ENCODE results near the gene IRF4. TPM values are rescaled to one million over a fixed set of nuclear protein-coding genes. Genes with fewer than 3 reads are reported as not detected.

IRF4 gene
- total RNA-seq, 1 experiment from 2014 or later = 0.15 TPM

- Histone ChIP-seq H3F3A (ENCODE audit: low read length, unreplicated experiment) (no peaks in the 10 kb centered on the region), H3K27me3 (ENCODE audit: low read length) (peaks cover 41% of the 10 kb centered on the region), H3K27ac (ENCODE audit: low read length) (no peak overlapping the region), H3K4me2 (ENCODE audit: low read length) (no peak overlapping the region), H3K9ac (ENCODE audit: low read length) (no peak overlapping the region), H3K9me2 (replicated peaks; ENCODE audit: low read length) (no peaks in the 10 kb centered on the region), H4K20me1 (ENCODE audit: low read length) (no peaks in the 10 kb centered on the region), H3K4me1 (ENCODE audit: insufficient read depth, low read length) (0 out of 2 replicates have a peak, but pooled peaks cover 3% of the 10 kb centered on the region), H3K36me3 (ENCODE audit: low read depth, low read length) (no peaks in the 10 kb centered on the region), H3K4me3 (ENCODE audit: low read length) (no peak overlapping the region), H3K9me3 (ENCODE audit: low read length) (no peaks in the 10 kb centered on the region), H3K79me2 (ENCODE audit: low read length) (no peaks in the 10 kb centered on the region), H2AFZ (ENCODE audit: low read length) (no peak overlapping the region)
- ATAC-seq (peak; percentile 21; the same call in 1 of the 2 replicates), DNase-seq (peak; percentile 28)
- TF ChIP-seq EZH2 (IDR thresholded peaks at IDR 0.05; ENCODE audit: low read length, unreplicated experiment) (no peak), EZH2phosphoT487 (IDR thresholded peaks at IDR 0.05; ENCODE audit: borderline replicate concordance, low read length) (no peak), CTCF (conservative IDR thresholded peaks at IDR 0.05; ENCODE audit: low read depth, low read length) (no peak)
- BruUV-seq (replicated peaks) = no TSS peak
- CTCF ChIA-PET = interaction anchor here (0.7 kb wide), 1 partner anchor 198 kb away, joined by 3 read pairs; no protein-coding TSS in a partner anchor
- POLR2A ChIA-PET (ENCODE audit: unreplicated experiment) = no interaction called here
- intact Hi-C loops (cut with micrococcal nuclease) = loop anchor here (10.0 kb wide), 1 partner anchor 167 kb away; no protein-coding TSS in a partner anchor
Measured at GRCh38 chr6:387293-387741, 4.2 kb upstream of the IRF4 start.

- Histone ChIP-seq H3K27me3 (ENCODE audit: low read length) (peaks cover 41% of the 10 kb centered on the region), H4K20me1 (ENCODE audit: low read length) (no peaks in the 10 kb centered on the region), H3K36me3 (ENCODE audit: low read depth, low read length) (no peaks in the 10 kb centered on the region), H3K27ac (ENCODE audit: low read length) (no peak overlapping the region), H3K9me2 (replicated peaks; ENCODE audit: low read length) (no peaks in the 10 kb centered on the region), H3K9me3 (ENCODE audit: low read length) (no peaks in the 10 kb centered on the region), H3K4me2 (ENCODE audit: low read length) (no peak overlapping the region), H3K4me1 (ENCODE audit: insufficient read depth, low read length) (no peaks in the 10 kb centered on the region), H3K79me2 (ENCODE audit: low read length) (no peaks in the 10 kb centered on the region), H3K9ac (ENCODE audit: low read length) (no peak overlapping the region), H3K4me3 (ENCODE audit: low read length) (no peak overlapping the region), H2AFZ (ENCODE audit: low read length) (no peak overlapping the region), H3F3A (ENCODE audit: low read length, unreplicated experiment) (no peaks in the 10 kb centered on the region)
- CTCF ChIA-PET = no interaction called here
- no peak for TF ChIP-seq CTCF (conservative IDR thresholded peaks at IDR 0.05; ENCODE audit: low read depth, low read length)
- no peak for TF ChIP-seq EZH2phosphoT487 (IDR thresholded peaks at IDR 0.05; ENCODE audit: borderline replicate concordance, low read length)
- no peak for TF ChIP-seq EZH2 (IDR thresholded peaks at IDR 0.05; ENCODE audit: low read length, unreplicated experiment)
- DNase-seq (no peak), ATAC-seq (no peak)
- POLR2A ChIA-PET (ENCODE audit: unreplicated experiment) = interaction anchor here (0.6 kb wide), 1 partner anchor 12 kb away, joined by 3 read pairs; no protein-coding TSS in a partner anchor
- intact Hi-C loops (cut with micrococcal nuclease) = loop anchor here (2.0 to 10.0 kb wide), 2 partner anchors 166 to 200 kb away; no protein-coding TSS in a partner anchor
- BruUV-seq (replicated peaks) = no TSS peak
Measured at GRCh38 chr6:388202-388903, 3.2 kb upstream of the IRF4 start.

- intact Hi-C loops (cut with micrococcal nuclease) = loop anchor here (2.0 to 10.0 kb wide), 2 partner anchors 166 to 200 kb away; no protein-coding TSS in a partner anchor
- H3F3A ChIP-seq (ENCODE audit: low read length, unreplicated experiment) = no peaks in the 10 kb centered on the region
- TF ChIP-seq EZH2phosphoT487 (IDR thresholded peaks at IDR 0.05; ENCODE audit: borderline replicate concordance, low read length) = no peak
- no peak for TF ChIP-seq EZH2 (IDR thresholded peaks at IDR 0.05; ENCODE audit: low read length, unreplicated experiment)
- TF ChIP-seq CTCF (conservative IDR thresholded peaks at IDR 0.05; ENCODE audit: low read depth, low read length) = no peak
- no peaks in the 10 kb centered on the region for H3K4me1 ChIP-seq (ENCODE audit: insufficient read depth, low read length)
- no peaks in the 10 kb centered on the region for H3K9me2 ChIP-seq (replicated peaks; ENCODE audit: low read length)
- no peak overlapping the region; the same call in 1 of the 2 replicates for H3K4me3 ChIP-seq (ENCODE audit: low read length)
- no peak overlapping the region for H3K9ac ChIP-seq (ENCODE audit: low read length)
- ChIA-PET CTCF (no interaction called here), POLR2A (ENCODE audit: unreplicated experiment) (no interaction called here)
- H4K20me1 ChIP-seq (ENCODE audit: low read length) = no peaks in the 10 kb centered on the region
- no peaks in the 10 kb centered on the region for H3K9me3 ChIP-seq (ENCODE audit: low read length)
- no peak overlapping the region for H3K27ac ChIP-seq (ENCODE audit: low read length)
- peak overlapping the region; percentile 27; the same call in 1 of the 2 replicates for H3K4me2 ChIP-seq (ENCODE audit: low read length)
- H3K79me2 ChIP-seq (ENCODE audit: low read length) = no peaks in the 10 kb centered on the region
- no TSS peak for BruUV-seq (replicated peaks)
- peaks cover 48% of the 10 kb centered on the region for H3K27me3 ChIP-seq (ENCODE audit: low read length)
- no peak for DNase-seq
- peak overlapping the region; percentile 8; the same call in 1 of the 2 replicates for H2AFZ ChIP-seq (ENCODE audit: low read length)
- ATAC-seq = no peak
- H3K36me3 ChIP-seq (ENCODE audit: low read depth, low read length) = no peaks in the 10 kb centered on the region
Measured at GRCh38 chr6:389143-389542, 2.4 kb upstream of the IRF4 start.
